Inflammatory macrophage treated with lipopolysaccharide for 1 hour (primary cell): ENCODE results near the gene FAM210A.

Source experiments
- DNase-seq, 2 donors: peaks; one replicate each; pipeline ENCODE4 v3.0.0-alpha.2; 2020 to 2022

Gene FAM210A

DNA sequence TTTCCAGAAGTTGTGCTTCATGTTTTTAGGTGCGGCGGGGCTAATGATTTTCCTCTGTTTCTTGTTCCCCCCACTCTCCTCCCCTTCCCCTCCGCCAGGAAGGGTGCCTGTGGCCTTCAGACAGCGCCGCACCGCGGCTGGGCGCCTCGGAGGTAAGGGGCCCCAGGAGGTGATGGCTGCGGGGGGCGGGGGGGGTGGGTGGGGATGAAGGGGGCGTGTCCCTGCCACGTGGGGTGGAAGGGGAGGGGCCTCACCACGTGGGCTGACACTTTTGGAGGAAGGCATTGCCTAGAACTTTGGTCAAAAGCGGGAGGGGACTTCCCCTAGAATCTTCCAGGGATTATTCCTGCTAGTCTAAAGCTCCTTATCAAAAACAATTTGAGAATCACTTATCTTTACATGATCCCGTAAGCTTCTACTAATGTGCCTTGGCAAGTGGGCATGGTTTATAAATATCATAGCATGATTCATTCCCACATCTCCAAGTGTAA lies 83.1 kb downstream of the FAM210A start:
- no peak for DNase-seq

DNA sequence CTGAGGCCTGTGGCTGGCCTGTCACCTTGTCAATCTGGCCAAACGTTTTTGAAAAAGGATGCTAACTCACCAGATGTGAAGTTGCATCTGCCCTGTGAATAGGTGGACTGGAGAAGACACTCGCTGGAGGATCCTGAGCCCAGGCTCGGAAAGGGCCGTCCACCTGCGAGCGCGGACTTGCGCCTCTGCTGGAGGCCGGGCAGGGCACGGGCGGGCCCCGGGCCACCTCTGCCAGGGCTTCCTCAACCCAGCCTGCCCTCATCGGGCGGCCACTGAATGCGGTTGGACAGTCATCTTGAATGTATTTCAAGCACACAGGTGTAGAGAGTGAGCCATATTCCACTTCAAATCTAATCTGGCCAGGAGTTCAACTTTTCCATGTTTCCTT lies 83.9 kb downstream of the FAM210A start:
- no peak for DNase-seq

DNA sequence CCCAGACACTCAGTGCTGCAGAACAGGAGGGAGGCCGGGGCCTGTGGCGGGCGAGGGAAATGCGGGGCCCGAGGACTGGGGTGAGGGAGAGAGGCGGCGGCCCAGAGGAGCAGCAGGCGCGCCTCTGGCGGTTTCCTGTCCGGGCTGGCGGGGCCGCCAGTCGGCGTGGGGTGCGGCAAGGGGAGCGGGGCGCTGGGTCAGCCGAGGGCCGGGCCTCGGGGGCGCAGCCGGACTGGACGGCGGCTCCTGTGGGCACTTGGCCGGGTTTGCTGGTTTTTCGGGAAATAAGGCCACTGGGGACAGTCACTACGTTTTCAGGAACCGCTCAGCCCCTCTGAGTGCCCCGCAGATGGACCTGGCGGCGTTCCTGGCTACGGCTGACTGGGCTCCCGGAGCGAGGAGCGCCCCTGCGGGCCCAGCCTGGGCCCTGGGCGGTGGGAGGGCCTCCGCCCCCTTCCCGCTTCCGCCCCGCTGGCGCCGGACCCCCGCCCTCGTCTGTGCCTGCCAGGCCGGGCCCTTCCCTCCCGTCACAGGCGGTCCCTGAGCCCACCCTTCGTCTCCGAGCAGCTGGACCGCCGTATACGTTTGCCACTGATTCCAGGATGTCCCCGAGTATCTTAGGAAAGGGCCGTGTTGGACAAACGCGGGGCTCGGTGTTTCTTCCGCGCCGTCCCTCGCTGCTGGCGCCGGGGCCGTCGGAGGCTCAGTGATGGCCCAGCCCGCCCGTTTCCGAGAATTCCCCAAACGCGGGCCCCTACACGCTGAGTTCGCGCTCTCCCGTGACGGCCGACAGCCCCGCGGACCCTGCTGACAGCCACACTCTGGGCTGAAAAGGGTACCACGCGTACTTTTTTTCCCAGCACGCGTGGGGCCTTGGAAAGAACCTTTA lies 84.6 kb downstream of the FAM210A start:
- DNase-seq = no peak

- DNase-seq = no peak
These were observed 86.0 kb downstream of the FAM210A start for GRCh38 chr18:13640266-13640860.

- no peak for DNase-seq
These were observed 87.4 kb downstream of the FAM210A start for GRCh38 chr18:13638719-13639595.

- no peak for DNase-seq
These were observed 91.3 kb downstream of the FAM210A start for GRCh38 chr18:13635046-13635445.

DNA sequence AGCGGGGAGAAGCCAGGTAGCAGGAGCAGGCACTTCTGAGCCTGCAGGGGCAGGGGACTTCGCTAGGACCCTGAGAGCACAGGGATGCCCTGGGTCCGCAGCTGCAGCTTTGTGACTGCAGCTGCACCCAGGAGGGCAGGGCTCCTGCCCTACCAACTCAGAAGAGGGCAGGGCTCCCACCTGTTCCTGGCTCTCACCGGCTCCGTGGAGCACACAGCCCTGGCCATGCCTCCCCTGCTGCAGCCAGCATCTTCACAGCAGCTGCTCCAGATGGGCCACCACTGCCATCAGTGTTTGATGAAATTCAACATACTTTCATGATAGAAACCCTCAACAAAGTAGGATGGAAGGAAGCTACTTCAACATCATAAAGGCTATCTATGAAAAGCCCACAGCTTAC lies 92.7 kb downstream of the FAM210A start:
- DNase-seq = no peak

GRCh38 chr18:13630716-13631268 lies 95.6 kb downstream of the FAM210A start:
- DNase-seq = no peak

DNA sequence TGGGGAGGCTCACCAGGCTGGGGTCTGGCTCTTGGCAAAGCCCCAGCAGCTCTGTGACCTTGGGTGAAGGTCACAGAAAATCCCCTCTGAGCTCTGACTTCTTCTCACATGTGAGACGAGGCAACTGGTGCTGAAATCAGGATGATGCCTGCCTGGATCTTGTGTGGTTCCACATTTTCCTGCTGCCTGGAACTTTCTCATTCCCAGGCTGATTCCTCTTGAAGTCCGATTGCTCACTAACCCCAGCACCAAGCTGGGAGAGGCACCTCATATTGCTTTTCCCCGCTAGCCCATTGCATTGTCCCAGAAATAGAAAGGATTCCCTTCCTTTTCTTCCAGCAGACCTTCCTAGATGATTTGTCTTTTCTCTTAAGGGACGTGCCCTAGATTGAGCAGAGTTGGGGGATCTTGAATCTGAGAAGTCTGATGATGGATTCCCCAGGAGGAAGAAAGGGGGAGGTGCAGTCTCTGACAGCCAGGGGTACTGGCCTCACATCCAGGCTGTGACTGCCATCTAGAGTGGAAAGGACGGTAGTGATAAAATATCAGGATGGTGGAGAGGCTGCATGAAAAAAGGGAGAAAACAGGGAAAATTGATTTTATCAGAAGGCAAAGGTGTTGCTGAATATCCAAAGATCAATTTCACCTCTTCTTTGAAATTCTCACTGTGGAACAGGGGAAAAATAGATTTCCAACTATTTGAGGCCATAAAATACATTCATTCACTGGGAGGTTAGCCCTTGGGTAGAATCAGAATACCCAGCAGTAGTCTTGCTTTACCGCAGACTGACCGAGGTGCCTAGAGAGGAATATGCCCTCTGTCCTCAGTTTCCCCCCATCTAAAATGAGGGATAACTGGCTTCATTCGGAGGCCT lies 96.3 kb downstream of the FAM210A start:
- peak; percentile 58 to 77 for DNase-seq

GRCh38 chr18:13628211-13628610 lies 98.1 kb downstream of the FAM210A start:
- DNase-seq = no peak

GRCh38 chr18:13627639-13628038 lies 98.7 kb downstream of the FAM210A start:
- DNase-seq = no peak

GRCh38 chr18:13626544-13626908 lies 99.8 kb downstream of the FAM210A start:
- no peak for DNase-seq

DNA sequence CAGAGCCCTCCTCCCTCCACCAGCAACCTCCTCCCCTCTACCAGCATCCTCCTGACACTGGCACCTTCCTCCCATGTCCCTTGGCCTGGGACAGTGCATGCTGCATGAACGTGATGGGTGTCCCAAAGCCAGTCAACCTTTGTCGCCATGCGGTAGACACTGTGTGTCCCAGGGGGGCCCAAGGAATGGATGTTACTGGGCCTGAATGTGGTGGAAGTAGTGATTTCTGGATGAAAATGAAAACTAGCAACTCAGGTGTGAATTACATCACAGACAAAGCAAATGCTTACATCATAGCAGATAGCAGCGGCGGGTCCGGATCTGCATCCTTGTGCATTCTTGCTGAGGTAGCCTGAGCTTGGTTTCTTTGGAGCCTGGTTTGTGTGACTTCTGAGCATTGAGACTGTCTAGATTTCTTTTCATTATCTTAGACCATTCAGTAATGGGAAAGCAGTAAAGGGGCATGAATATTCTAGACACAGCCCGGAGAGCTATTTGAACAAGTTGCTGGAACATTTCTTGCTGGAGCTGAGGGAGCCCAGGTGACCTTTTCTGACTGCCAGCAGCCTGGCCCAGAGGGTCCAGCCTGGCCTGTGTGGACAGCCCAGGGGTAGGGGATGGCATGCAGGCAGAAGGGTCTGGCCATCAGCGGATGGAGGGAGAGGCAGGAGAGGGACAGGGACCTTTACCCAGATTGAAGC lies 100.4 kb downstream of the FAM210A start:
- DNase-seq = no peak

GRCh38 chr18:13625355-13625754 lies 101.0 kb downstream of the FAM210A start:
- no peak for DNase-seq

- no peak for DNase-seq
These were observed 101.7 kb downstream of the FAM210A start for GRCh38 chr18:13624563-13625237.

DNA sequence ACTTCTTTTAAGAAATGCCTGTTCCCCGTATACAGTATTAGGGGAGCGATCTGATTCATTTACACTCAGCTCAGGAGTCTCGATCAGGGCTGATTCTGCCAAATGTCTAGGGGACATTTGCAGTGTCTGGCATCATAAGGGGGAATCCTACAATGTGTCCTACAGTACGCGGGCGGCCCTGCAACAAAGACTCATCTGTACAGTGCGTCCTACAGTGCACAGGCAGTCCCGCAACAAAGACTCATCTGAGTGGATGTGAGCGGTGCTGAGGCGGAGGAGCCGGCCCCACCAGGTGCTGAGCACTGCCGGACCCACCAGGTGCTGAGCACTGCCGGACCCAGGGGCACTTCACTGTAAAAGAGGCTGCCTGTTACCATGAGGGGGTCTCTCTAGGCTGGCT lies 102.5 kb downstream of the FAM210A start:
- DNase-seq = no peak

DNA sequence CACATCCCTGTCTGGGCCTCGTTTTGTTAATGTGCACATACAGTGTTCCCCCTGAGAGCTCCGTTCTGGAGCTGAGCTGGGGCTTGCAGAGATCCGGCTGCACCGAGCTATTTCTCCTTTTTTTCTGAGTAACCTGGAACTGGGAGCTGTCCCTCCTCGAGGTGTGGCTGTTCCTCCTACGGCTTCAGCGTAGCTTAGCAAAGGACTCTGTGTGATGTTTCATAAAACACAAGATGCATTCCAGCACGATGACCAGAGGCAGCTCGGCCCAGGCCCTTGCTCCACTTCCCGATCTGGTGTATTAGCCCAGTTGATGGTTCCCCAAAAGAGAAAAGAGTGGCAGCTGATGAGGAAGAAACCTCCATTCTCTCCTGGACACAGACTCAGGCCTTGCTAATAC lies 103.0 kb downstream of the FAM210A start:
- peak; percentile 71 to 76 for DNase-seq

- DNase-seq = no peak
These were observed 103.6 kb downstream of the FAM210A start for GRCh38 chr18:13622751-13623150.

GRCh38 chr18:13621886-13622619 lies 104.3 kb downstream of the FAM210A start:
- DNase-seq = no peak

- no peak for DNase-seq
These were observed 104.9 kb downstream of the FAM210A start for GRCh38 chr18:13621446-13621849.
